GM19395 (cell line): Measurements from ENCODE around the gene EML4.

Experiments used
- ATAC-seq: cut with Tn5 transposase; IDR thresholded peaks from one replicate; pipeline ENCODE4 v1.9.1; 2021; ENCODE audit warnings: mild to moderate bottlenecking, moderate library complexity; ENCODE audit not compliant: unreplicated experiment

Gene EML4

DNA sequence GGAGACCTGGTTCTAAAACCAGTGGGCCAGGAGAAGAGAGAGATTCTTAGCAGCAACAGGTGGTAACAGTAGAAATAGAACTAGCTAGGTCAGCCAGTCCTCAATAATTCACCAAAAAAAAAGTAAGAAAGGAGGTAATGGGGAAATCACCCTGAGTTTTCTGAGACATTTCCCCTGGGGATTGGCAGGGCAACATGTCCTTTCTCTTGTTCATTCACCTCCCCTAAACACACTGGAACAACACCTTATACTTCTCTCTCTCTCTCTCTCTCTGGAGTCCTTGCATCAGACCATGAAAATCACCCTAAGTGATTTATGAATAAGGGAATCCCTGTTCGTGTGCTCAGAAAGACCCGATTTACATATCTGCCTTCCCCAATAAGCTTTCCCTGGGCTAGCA, 127.1 kb downstream of the EML4 start:
- ATAC-seq, result peak; percentile 60

DNA sequence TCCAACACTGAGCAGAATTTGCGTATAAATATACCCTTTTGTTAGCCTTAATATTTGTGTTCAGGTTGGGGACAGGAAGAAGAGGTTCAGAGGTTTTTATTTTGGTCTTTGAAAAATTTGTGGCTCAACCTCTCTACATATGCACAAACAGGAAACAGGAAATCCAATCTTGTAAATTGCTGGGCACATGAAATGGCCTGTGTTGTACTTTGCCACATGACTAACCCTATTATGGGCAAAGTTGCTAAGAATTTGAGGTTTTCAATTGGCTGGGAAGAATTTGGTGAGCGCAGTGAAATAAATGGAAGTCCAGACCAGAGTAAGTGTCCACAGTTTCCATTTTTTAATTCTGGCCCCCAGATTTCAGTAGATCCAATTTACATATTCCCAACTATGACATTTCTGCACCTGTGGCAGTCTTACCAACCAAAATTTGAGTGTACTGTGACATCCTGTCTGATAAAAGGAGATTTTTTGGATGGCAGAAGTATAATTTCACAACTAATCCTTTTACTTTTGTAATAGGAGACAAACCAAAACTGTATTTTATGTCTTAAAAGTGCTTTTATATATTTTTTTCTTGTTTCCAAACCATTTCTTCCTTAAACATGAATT, 128.3 kb downstream of the EML4 start:
- no peak for ATAC-seq

- ATAC-seq, result no peak
Measured at GRCh38 chr2:42298132-42298531, 129.0 kb downstream of the EML4 start.

- no peak for ATAC-seq
Measured at GRCh38 chr2:42298996-42299754, 130.0 kb downstream of the EML4 start.

DNA sequence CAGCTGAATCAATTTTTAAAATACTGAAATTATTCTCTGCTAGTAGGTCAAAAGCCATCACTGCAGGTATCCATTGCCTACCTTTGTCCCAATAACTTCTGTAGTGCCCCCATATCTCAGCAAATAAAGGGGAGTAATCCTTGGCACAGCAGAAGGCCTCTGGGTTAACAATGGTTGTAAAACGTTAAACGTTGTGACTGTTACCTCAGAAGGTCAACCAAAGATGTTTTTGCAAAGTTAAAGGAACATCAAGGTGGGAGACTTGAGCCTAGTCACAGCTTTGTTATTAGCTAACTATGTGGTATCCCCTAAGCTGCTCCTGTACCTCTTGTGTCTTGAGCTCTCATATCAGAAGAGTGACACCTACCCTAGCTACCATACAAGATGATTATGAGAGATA, 131.4 kb downstream of the EML4 start:
- no peak for ATAC-seq

GRCh38 chr2:42303252-42303651, 134.1 kb downstream of the EML4 start:
- ATAC-seq, result no peak

- ATAC-seq, result no peak
Measured at GRCh38 chr2:42304059-42304713, 135.0 kb downstream of the EML4 start.

DNA sequence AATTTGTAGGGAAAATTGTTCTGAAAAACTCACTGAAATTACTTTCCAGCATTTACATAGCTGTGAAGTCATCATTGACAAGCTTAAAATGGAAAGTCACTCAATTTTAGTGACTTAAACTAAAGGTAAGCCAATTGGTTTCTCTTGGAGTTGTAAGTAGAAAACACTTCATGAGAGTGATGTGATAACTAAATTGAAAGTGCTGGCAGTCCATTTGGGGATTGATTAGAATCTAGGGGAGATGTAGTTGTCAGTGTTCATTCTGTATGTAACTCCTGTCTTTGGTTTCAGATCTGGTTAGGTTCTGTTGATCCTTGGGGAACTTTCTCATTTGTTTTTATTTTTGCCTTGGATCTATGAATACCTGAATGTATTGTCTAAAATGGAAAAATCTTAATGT, 138.0 kb downstream of the EML4 start:
- no peak for ATAC-seq

DNA sequence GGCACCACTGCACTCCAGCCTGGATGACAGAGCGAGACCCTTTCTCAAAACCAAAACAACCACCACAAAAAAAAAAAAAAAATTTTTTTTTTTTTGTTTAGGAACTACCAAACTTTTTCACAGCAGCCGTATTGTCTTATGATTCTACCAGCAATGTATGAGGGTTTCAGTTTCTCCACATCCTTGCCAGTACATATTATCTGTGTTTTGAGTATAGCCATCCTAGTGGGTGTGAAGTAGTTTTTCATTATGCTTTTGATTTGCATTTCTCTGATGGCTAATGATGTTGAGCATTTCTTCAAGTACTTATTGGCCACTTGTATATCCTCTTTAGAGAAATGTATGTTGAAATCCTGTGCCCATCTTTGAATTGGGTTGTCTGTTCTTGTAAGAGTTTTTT, 140.2 kb downstream of the EML4 start:
- ATAC-seq, result no peak

GRCh38 chr2:42310007-42310515, 140.9 kb downstream of the EML4 start:
- no peak for ATAC-seq

DNA sequence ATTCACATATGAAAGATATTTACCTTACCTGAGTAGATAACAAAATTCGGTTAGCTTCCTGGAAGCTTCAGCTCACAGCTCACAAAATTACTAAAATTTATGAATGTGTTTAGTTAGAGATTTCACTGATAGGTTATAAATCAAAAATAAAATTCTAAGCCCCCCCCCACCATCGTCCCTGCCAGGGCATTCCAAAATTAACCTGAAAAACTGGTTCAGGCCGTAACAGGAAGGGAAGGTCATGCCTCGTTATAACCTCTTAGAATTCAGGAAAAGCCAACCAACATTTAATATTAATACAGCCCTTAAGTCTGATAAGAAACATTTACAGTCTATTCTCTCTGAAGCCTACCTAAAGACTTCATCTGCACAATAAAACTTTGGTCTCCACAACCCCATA, 143.0 kb downstream of the EML4 start:
- ATAC-seq, result no peak

DNA sequence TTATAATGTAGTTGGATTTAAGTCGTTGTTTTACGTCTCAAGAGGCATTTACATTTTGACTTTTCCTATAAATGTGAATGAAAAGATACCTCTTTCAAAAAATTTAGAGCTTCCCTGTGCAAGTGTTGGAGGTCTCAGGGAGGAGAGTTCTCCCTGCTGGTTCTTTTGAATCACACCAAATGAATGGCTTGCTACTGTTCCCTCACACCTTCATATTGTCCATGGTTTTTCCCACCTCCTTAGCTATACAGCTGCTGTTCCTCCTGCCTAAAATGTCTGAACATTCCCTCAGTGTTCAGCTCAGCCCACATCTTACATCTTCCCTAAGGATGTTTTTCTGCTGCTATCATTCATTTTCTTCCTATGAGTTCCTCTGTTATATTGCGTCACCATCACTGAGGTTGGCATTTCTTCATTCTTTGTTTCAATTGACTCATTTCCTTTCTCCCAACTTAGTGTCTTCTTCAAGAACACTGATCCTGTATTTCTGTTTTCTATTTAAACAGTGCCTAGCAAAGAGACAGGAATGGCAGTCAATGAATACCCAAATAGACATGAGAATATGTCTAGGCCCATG, 145.8 kb downstream of the EML4 start:
- no peak for ATAC-seq

DNA sequence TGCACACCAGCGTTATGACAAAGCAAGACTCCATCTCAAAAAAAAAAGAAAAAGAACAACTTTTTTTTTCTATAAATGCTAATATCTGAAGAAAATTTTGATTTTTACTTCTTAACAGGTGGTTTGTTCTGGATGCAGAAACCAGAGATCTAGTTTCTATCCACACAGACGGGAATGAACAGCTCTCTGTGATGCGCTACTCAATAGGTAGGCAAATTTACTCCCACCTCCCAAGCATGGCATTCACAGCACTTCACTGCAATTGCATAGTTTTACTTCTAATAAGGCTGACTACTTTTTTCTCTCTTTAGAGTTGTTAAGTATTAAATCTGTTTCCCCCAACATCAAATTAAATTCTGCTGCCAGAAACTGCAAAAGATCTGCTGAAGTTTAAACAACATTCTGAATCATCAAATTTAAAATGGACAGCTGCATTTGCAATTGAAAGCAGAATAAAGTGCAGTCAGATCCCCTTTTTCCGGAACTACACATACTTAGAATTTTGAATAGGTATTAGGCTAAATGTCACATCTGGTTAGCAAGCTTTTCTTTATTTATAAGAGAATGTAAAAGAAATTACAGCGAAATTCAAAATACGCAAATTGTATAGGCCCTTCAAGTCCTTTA, 146.8 kb downstream of the EML4 start:
- no peak for ATAC-seq

GRCh38 chr2:42316910-42317309, 147.8 kb downstream of the EML4 start:
- no peak for ATAC-seq

GRCh38 chr2:42317486-42317885, 148.3 kb downstream of the EML4 start:
- ATAC-seq, result no peak

- no peak for ATAC-seq
Measured at GRCh38 chr2:42317945-42318344, 148.8 kb downstream of the EML4 start.

DNA sequence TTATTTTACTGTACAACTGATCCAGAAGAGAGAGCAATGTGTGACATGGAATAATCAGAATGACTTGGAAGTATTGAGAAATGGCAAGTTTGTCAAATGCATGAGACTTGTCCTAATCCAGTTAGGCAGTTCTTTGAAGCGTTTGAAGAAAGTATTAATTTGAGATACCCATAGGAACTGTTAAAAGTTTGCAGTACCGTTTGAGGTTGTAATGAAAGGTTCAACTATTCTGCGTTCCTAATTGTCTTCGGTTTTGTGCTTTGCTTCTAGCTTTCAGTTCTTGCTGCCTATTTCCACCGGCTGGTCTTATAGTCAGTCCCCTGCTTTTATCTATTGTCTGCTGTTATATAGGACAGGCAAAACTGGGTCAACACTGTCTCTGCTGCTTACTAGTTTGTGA, 150.1 kb downstream of the EML4 start:
- ATAC-seq, result no peak

GRCh38 chr2:42321452-42322064, 152.4 kb downstream of the EML4 start:
- no peak for ATAC-seq

DNA sequence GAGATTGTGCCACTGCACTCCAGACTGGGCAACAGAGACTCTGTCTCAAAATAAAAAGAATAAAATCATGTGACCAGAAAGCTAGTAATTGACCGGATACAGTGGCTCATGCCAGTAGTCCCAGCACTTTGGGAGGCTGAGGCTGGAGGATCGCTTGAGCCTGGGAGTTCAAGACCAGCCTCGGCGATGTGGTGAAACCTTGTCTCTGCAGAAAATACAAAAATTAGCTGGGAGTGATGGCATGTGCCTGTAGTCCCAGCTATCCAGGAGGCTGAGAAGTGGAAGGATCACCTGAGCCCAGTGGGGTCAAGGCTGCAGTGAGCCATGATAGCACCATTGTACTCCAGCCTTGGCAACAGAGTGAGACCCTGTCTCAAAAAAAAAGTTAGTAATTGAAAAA, 155.1 kb downstream of the EML4 start:
- no peak for ATAC-seq

DNA sequence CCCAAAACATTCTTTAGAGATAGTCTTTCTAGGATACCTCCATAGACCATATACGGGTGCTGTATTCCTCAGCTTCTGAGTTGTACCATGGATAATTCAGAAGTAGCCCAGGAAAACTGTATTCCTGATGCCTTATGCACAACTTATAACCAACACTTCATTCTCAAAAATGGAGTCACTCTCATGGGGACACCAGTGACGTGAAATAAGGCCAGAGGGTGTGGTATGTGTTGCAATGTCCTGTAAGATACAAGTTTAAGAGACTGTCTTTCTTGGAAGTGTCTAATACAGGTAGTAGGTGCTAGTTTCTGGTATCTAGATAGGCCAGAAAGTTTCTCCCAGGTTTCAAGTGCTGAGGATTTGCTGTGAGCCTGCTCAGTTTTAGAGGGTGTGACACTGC, 155.8 kb downstream of the EML4 start:
- ATAC-seq, result no peak

DNA sequence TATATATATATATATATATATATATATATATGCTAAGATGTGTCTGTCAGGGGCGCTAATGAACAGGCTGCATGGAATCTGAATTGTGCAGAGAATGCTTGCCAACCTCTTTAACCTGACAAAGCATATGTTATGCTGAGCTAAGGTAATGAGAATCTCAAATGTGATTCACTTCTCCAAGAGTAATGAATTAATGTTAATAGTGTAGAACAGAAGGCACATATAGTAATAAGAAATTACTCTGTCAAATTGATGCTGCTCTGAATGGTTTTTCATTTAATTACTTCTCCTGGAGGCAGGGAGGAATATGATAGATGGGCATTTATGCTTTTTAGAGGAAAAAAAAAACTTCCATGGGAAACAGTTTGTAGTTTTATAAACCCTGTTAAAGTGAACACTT, 156.5 kb downstream of the EML4 start:
- ATAC-seq, result no peak
